HG03521 (cell line): Measurements from ENCODE around the gene FAM89B.

Experiments
- ATAC-seq: cut with Tn5 transposase; IDR thresholded peaks from one replicate; pipeline ENCODE4 v1.9.1; 2021; ENCODE audit warnings: mild to moderate bottlenecking, moderate library complexity; ENCODE audit not compliant: unreplicated experiment

Gene FAM89B

DNA sequence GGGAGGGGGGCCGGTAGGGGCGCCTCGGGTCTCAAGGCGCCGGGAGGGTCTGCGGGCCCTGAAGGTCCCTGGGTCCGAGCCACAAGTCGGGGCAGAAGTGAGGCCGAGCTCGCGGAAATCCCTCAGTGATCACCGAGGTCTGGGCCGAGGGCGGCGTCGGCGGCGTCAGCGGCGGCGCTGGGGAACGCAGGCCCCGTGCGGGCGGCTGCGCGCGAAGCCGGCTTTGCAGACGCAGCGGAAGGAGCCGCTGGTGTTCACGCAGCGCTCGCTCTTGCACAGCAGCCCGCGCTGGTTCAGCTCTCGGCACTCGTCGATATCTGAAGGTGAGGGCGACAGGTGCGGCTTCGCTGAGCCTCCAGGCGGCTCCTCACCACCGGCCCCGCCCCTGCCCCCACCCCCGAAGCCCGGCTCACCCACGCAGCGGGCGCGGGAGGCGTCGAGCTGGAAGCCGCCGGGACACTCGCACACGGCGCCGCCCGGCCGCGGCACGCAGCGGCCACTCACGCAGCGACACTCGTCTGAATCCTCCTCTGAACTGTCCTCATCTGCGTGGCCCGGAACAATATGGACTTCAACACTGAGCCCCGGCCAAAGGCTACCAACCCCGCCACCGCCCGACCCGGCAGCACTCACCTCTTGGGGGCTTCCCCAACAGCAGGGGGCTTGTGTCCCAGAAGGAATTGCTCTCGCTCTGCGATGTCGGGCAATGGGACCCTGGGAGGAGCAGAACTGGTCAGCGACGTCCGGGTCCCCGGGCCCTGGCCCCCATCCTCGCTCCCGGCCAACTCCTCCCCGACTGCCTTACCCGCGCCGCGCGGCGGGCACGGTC lies 33.2 kb upstream of the FAM89B start:
- no peak for ATAC-seq

DNA sequence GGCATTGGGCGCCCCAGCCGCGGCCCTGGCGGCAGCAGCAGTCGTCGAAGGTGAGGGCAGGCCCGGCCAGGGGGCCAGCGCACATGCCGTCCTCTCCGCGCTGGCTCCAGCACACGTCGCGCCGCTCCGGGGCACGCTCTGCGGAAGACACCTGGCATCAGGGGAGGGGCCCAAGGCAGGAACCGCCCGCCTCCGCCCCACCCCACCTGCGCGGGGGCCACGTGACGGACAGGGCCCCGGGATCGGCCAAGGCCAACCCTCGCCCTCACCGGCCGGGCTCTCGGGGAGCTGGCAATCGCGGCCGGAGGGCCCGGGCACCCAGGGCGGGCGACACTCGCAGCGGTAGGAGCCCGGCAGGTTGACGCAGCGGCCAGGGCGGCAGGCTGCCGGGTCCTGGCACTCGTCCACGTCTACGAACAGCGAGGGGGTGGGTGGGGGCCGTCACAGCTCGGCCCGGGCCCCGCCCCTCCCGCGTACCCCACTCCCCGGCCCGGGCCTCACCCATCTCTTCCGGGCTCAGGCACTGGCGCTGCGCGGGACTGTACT lies 32.5 kb upstream of the FAM89B start:
- peak; percentile 51 for ATAC-seq

DNA sequence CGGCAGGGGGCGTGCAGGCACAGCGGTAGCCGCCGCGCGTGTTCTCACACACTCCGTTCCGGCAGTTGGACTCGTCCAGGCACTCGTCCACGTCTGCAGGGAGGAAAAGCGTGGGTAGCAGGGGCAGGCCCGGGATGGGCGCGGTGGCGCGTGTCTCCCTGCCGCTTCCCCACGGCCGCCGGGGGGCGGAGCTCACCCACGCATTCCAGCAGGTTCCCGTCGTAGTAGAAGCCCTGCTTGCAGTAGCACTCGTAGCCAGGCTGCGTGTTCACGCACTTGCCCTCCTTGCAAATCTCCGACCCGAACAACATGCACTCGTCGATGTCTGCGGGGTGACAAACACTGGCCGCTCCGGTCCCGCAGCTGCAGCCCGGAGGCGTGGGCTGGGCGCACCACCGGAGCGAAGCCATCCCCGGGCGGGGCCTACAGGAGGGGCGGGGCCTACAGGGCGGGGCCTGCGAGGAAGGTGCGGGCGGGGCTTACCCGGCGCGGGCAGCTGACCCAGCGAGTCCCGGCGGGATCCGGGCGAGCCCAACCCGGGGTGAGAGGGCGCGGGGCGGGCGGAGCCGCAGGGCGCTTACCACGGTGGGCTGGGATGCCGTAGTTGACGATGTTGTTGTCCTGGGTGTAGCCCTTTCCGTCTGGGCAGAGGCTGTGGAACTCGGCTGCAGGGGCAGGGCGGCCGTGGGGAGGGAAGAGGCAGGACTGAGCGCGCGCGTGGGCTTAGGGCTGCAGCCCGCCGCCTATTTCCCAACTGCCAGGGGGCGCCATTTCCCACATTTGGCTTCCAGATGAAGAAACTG lies 31.8 kb upstream of the FAM89B start:
- peak; percentile 59 for ATAC-seq

DNA sequence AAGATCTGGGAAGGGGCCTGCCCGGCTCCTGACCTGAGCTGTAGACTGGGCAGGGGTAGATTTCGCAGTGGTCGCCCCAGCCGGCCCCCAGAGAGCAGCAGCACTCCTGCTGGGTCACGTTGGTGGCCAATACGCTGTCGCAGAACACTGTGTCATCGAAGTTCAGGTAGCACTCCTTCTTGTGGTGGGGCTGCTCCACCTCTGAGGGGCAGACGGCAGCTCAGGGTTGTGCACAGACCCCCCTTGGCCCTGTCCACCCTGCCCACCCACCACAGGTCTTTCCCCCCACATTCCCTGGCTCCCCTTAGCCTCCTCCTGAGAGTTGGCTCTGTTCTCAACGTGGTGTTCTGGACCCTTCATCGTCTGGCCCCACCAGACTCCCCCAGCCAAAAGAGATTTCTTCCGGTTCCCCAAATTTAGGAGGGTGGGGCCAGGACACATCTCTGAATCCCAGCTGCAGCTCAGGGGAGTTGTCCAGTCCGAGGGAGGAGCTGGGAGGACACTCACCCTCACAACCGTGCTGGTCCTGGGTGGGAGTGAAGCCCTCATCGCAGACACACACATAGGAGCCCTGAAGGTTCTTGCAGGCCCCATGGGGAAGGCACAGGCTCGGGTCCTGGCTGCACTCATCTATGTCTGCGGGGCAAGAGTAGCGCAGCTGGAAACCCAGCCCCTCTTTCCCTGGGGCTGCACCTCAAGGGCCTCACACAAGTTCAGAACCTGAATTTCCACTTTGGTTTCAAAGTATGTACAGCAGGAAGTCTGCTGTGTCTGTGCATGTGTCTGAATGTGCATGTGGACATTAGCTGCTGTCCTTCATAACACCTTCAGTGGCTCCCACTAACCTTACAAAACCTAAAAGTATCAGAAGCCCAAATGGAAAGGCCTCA lies 31.0 kb upstream of the FAM89B start:
- no peak for ATAC-seq

DNA sequence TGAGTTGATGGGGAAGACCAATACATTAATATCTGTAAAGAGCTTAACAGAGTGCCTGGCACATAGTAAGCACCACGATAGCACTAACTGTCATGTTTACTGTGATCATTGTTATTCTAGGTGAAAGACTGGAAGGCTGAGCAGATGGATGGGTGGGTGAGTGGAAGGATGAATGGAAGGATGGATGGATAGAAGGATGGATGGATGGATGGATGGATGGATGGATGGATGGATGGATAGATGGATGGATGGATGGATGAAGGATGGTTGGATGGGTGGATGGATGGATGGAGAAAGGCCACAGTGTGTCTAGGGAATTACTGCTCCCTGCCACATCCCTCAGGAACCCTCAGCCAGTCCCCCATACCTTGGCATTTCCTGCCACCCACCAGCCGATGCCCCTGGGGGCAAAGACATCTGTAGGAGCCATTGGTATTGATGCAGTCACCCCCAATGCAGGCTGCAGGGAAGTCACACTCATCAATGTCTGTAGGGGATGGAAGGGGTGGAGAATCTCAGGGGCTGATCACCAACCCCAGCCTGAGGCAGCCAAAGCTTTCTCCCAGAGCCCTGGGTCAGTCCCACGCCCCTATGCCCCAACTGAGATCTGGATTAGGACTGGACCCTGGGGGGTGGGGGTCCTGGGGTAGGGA lies 29.5 kb upstream of the FAM89B start:
- ATAC-seq: no peak

DNA sequence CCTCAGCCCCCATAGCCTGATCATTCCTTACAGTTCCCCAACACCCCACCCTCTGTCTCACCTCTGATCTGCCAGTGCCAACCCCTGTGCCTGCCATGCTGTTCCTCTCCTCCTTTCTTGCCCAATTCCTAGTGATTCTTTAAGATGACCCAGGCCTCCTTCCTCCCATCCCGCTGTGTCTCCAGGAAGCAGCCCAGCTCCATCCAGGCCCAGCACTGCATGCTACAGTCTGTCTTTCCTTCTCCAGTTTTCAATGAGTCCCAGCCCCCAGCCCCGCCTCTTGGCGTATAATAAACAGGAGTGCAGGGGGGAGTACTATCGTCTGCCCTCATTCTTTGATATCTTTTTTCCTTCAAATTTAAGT lies 26.5 kb upstream of the FAM89B start:
- no peak for ATAC-seq

DNA sequence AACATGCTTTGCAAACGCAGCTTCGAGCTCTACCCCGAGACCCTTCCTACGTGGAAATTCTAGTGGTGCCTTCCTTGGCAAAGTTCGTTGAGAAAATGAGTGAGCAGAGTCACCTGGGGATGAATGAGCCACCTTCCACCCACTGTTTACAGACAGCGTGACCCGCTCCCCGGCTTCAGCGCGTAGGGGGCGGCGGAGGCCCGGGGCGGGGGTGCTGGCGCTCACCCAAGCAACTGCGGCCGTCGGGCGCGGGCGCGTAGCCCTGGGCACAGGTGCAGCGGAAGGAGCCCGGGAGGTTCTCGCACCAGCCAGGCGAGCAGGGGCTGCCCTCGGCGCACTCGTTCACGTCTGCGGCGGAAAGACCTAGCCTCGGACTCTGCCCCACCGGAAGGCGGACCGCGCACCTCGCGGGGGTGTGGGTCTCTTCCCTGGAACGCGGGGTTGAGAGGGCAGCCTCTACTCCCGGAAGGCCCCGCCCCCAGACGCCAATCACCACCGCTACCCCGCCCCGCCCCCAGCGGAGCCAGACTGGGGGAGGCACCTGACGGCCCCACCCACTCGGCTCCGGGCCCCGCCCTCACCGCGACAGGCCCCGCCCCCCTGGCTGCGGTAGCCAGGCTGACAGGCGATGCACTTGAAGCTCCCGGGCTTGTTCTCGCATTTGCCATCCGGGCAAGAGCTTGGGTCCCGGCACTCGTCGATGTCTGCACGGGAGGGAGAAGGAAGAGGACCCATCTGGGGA lies 25.9 kb upstream of the FAM89B start:
- peak; percentile 68 for ATAC-seq

DNA sequence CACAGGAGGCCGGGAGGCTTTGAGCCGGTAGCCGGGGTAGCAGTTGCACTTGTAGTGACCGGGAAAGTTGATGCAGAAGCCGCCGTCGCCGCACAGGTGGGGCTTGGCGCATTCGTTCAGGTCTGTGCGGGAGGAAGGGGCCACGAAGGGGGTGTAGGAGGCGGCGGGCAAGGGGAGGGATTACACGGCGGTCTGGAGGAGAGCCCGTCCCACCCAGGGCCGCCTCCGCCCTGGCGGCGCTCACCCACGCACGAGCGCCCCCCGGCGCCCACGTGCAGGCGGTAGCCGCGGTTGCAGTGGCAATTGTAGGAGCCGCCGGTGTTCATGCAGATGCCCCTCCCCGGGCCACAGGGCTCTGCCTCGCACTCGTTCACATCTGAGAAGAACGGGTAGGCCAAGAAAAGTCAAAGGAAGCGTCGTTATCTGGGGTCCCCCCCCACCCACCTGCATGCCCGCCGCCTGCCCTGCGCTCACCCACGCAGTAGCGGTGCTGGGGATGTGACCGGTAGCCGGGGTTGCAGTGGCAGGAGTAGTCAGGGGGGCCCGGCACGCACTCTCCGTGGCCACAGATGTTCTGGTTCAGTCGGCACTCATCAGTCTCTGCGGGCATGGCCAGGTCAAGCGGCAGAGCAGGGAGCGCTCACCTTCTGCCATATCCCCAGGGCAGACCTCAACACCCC lies 24.8 kb upstream of the FAM89B start:
- ATAC-seq: no peak

DNA sequence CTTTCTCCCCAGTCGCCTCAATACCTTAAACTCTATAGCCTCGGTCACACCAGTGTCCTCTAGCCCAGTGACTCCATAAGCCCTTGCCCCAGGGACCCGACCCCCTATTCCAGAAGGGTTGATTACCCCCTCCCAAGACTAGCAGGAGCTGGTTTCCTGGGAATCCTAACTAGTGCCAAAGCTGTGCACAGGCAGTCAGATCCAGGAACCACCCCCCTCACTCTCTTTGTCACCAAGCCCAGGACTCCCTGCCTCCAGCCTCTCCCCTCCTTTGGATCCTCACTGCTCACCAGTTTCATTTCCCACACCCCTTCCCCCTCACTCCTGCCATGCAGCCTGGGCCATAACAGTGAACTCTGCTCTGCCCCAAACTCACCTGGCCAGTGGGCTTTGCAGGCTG lies 23.9 kb upstream of the FAM89B start:
- no peak for ATAC-seq

DNA sequence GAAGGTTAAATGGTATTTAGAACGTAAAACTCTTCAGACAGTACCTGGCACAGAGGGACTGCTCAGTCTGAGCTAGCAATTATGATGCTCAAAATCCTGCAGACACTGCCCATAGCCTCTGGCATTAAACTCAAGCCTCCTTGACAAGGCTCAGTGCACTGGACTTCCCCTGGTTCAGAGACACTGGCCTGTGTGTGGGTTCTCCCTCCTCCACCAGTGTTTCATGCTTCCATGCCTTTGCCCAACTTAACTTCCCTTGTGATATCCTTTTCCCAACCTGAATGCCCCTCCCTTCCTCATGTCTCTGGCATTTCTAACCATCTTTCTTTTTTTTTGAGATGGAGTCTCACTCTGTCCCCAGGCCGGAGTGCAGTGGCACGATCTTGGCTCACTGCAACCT lies 23.2 kb upstream of the FAM89B start:
- no peak for ATAC-seq

DNA sequence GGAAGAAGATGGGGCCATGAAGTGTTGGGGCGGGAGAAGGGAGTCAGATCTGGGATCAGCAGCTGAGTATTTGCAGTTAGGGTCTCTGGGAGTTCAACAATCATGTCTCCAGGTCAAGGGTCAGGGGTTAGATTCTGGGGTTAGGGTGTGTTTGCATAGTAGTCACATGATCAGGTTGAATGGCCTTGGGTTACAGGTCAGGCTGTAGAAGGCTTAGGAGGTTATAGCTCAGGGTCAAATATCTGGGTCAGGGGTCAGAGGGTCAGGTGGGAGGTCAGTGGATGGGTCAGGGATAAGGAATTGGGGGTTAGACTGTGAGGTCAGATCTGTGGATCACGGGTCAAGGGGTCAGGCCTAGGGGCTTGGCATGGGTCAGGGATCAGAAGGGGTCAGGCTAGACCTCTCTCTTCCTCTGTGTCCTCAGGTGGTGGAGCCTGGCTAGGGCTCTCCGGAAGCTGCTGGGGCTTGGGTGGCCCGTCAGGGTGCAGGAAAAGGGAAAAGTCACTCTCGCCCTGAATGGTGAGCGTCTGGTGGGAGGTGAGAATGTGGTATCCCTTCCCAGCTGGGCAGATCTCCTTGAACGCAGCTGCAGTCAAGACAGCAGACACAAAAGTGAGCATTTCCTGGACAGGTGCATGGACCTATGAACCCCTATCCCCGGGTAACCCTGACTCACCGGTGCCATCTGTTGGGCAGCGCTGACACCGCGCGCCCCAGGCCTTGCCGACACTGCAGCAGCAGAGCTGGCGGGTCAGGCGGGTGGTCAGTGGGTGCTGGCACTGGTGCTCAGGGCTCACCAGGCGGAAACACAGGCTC lies 20.6 kb upstream of the FAM89B start:
- no peak for ATAC-seq

DNA sequence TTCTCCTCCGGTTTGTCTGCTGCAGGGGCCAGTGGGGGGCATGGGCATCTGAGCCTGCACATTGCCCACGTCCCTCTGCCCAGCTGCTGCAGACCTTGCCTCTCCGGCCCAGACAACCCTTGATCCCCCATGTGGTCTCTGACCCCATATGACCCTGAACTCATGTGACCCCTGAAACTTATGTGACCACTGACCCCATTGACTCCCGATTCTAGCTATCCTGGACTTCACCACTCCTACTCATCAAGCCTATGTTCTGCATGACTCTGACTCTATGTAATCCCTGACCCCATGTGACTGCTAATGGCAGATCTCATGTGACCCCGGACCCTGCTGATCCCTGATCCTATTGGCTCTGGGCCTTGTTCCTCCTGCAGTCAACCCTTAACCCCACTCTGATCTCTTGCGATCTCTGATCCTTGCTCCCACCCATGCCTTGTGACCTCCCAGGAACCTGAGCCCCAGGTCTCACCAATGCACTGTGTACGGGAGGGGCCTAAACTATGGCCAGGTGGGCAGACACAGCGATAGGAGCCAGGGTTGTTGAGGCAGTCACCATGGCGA lies 19.9 kb upstream of the FAM89B start:
- ATAC-seq: no peak

DNA sequence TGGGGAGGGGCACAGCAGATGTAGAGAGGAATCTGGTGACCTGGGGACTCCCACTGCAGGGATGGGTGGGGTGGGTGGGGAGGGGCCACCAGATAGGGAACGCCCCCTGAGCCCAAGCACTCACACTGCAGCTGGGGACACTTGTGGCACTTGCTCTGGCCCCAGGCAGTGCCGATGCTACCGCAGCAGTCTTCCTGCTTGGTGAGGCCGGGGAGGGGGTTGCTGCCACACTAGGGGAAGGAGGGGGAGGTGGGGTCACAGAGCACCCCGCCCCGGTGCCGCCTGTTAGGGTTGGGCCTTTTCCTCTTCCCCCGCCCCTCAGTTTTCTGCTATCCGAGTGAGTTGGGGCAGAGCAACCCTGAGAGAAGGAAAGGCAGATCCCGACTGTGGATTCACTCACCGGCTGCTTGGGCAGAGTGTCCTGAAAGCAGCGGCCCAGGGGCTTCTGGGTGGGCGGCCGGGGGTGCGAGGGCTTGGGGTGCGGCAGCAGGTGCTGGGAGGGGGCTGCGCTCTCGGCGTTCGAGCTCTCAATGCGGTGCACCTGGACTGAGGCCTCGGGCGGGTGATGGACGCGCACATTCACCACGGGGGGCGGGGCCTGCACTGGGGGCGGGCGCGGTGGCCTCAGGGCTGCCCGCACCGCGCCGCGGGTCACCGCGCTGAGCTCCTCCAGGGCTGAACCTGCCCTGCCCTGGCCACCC lies 18.9 kb upstream of the FAM89B start:
- ATAC-seq: no peak

DNA sequence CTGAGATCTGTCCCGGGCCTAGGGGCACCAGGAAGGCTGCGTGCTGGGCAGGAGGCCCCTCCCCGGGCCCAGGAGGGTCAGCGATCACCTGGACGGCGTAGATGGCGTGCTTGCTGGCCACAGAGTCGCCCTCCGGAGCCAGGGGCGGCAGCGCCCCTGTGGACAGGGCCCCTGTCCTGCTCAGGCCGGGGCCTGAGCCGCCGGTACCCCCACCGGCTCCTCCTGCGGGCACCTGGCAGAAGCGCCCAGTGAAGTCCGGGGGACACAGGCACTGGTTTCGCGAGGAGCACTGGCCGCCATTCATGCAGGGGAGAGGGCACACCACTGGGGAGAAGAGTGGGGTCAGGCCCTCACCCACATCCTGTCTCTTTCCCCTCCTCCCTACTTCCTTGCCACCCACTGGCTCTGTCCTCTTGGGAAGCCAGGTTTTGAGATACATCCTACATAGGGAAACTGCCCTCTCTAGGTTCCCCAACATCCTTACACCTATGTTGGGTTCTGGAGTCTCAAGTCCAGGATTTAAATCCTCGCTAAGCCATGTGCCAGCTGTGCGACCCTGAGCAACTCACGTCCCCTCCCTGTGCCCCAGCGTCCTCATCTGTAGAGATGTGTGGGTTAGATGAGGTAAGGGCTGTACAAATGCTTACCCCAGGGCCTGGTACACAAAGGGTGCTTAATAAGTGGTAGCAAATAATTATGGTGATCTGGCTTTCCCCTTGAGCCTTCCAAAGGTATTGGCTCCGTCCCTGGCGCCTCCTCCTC lies 18.1 kb upstream of the FAM89B start:
- ATAC-seq: no peak

DNA sequence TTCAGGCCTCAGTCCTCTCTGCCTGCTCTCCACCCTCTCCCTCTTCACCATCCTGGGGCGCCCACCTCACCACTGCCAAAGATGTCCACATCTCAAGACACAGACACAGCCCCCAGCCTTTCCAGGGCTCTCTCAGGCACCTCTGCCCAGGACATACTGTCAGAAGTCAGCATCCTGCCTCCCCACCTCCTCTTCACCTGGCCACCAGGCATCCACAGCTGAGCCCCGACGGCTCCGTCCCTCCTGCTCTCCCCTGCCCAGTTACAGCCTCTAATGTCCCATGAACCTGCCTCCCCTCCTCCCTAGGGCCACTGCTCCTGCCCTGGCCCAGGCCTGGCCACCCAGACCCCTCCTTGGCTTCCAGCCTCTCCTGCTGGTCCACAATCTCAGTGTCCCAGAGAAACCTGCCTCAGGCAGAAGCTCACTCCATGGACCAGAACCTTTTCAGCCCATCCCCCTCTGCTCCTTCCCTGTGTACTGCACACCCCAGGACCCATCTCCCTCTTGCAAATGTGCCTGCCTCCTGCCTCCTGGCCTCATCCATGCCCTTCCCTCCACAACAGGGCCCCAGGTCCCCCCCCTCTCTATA lies 17.4 kb upstream of the FAM89B start:
- ATAC-seq: no peak

DNA sequence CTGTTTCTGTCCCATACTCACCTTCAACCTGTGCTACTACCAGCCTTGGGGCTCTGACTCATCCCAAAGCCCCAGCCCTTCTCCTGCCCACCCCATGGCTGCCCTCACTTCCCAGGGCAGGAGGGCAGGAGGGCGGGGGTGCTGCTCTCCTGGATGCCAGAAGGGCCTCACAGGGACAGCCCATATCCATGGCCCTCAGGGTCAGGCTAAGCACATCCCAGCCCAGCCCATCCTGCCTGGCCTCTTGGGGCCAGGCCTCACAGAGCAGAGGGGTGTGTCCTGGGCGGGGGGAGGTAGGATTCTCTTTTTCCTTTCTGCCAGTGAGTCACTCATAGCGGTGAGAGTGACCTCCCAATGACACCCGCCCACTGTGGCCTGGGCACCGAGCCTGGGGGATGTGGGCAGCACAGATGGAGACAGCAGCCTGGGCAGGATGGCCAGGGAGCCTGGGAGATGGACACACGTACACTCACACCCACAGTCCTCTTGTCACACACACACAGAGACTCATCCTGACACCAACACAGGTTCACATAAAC lies 16.6 kb upstream of the FAM89B start:
- no peak for ATAC-seq
